HEK293T (cell line): ENCODE results near the gene TCOF1.

Experiments
- BHLHE40 ChIP-seq: fragments of 450-650 bp; IDR thresholded peaks from 2 replicates; pipeline ENCODE4 v1.6.1; 2016; ENCODE audit warnings: mild to moderate bottlenecking, moderate library complexity, borderline replicate concordance
- CTBP1 ChIP-seq: fragments of 450-650 bp; IDR thresholded peaks from 2 replicates; pipeline ENCODE4 v1.6.1; 2016; ENCODE audit warnings: borderline replicate concordance
- ELF4 ChIP-seq: fragments of 450-650 bp; IDR thresholded peaks from 2 replicates; pipeline ENCODE4 v1.6.1; 2017; ENCODE audit warnings: antibody characterized with exemption
- FOXA1 ChIP-seq: fragments of 450-650 bp; IDR thresholded peaks from 2 replicates; pipeline ENCODE4 v1.6.1; 2016; ENCODE audit warnings: mild to moderate bottlenecking
- FOXM1 ChIP-seq: fragments of 450-650 bp; IDR thresholded peaks from 2 replicates; pipeline ENCODE4 v1.6.1; 2017; ENCODE audit warnings: mild to moderate bottlenecking, borderline replicate concordance
- HDGF ChIP-seq: fragments of 450-650 bp; IDR thresholded peaks from 2 replicates; pipeline ENCODE4 v1.6.1; 2017; ENCODE audit warnings: antibody characterized with exemption, borderline replicate concordance
- NFRKB ChIP-seq: fragments of 450-650 bp; IDR thresholded peaks from 2 replicates; pipeline ENCODE4 v1.6.1; 2016; ENCODE audit warnings: mild to moderate bottlenecking, moderate library complexity
- PKNOX1 ChIP-seq: fragments of 450-650 bp; IDR thresholded peaks from 2 replicates; pipeline ENCODE4 v1.6.1; 2016
- SP1 ChIP-seq: fragments of 450-650 bp; IDR thresholded peaks from 2 replicates; pipeline ENCODE4 v1.6.1; 2017
- SUZ12 ChIP-seq: fragments of 450-650 bp; IDR thresholded peaks from 2 replicates; pipeline ENCODE4 v1.6.1; 2016; ENCODE audit warnings: mild to moderate bottlenecking
- TARDBP ChIP-seq: fragments of 450-650 bp; IDR thresholded peaks from 2 replicates; pipeline ENCODE4 v1.6.1; 2016
- ZNF384 ChIP-seq: fragments of 450-650 bp; IDR thresholded peaks from 2 replicates; pipeline ENCODE4 v1.6.1; 2016

GRCh38 chr5:150312518-150312917, 45.0 kb upstream of the TCOF1 start:
- no peak for TF ChIP-seq SP1
- TF ChIP-seq NFRKB = no peak
- TF ChIP-seq PKNOX1 = no peak
- no peak for TF ChIP-seq FOXM1
- no peak for TF ChIP-seq CTBP1
- no peak for TF ChIP-seq ZNF384
- TF ChIP-seq SUZ12 = no peak
- TF ChIP-seq FOXA1 = no peak
- no peak for TF ChIP-seq BHLHE40
- no peak for TF ChIP-seq TARDBP
- no peak for TF ChIP-seq HDGF
- no peak for TF ChIP-seq ELF4
